Prostate gland (tissue), 2 donors: ENCODE data around the gene RFXAP.

ENCODE experiments used
- CTCF ChIP-seq, 4 experiments: fragments of 200-600 bp in 2 of 4; fragments of 450-650 bp in 2 of 4; sonication (generic) in 2 of 4; IDR thresholded peaks; 1 replicate in 3 of 4; 2 replicates in 1 of 4; pipeline ENCODE4 v1.5.1; 2016 to 2019; ENCODE audit warnings: antibody characterized with exemption in 4 of 4, mild to moderate bottlenecking in 2 of 4, moderate library complexity in 2 of 4
- POLR2A ChIP-seq: fragments of 450-650 bp; IDR thresholded peaks from one replicate; pipeline ENCODE4 v1.6.1; 2016; ENCODE audit warnings: antibody characterized with exemption, mild to moderate bottlenecking

- TF ChIP-seq CTCF (IDR thresholded peaks at IDR 0.05), result no peak
- TF ChIP-seq POLR2A, result no peak
Observed at GRCh38 chr13:36776175-36776574, 42.8 kb upstream of the RFXAP start.
